NCI-H1048 (cell line): ENCODE data around the gene RPUSD1.

Source experiments
- DNase-seq: peaks from one replicate; lab custom pipeline; 2025; lab: John Stamatoyannopoulos, UW

RPUSD1 gene

GRCh38 chr16:799111-799947, 11.1 kb upstream of the RPUSD1 start:
- no peak for DNase-seq

- DNase-seq: no peak
Observed at GRCh38 chr16:798666-799065, 10.5 kb upstream of the RPUSD1 start.

GRCh38 chr16:797686-798085, 9.5 kb upstream of the RPUSD1 start:
- no peak for DNase-seq

- no peak for DNase-seq
Observed at GRCh38 chr16:797120-797420, 8.9 kb upstream of the RPUSD1 start.

- DNase-seq: no peak
Observed at GRCh38 chr16:796296-797119, 8.3 kb upstream of the RPUSD1 start.

GRCh38 chr16:795580-796229, 7.5 kb upstream of the RPUSD1 start:
- no peak for DNase-seq

- no peak for DNase-seq
Observed at GRCh38 chr16:794853-795466, 6.8 kb upstream of the RPUSD1 start.

- DNase-seq: no peak
Observed at GRCh38 chr16:794091-794822, 6.1 kb upstream of the RPUSD1 start.

GRCh38 chr16:793414-793813, 5.2 kb upstream of the RPUSD1 start:
- DNase-seq: no peak

GRCh38 chr16:792221-792995, 4.2 kb upstream of the RPUSD1 start:
- DNase-seq: no peak

- no peak for DNase-seq
Observed at GRCh38 chr16:791131-791530, 3.0 kb upstream of the RPUSD1 start.

GRCh38 chr16:790086-790485, 1.9 kb upstream of the RPUSD1 start:
- DNase-seq: no peak

- DNase-seq: no peak
Observed at GRCh38 chr16:789191-789850, 1.1 kb upstream of the RPUSD1 start.

GRCh38 chr16:788399-789126, 382 bp upstream of the RPUSD1 start, which contains the start of gene CHTF18:
Gene CHTF18, plus strand, starts transcription at chr16:788620. Its CDS starts 65 bp downstream, at chr16:788685.
- peak; percentile 50 for DNase-seq

- no peak for DNase-seq
Observed at GRCh38 chr16:787321-787966, 737 bp downstream of the RPUSD1 start.

- no peak for DNase-seq
Observed at GRCh38 chr16:785563-786535, 2.3 kb downstream of the RPUSD1 start.

- DNase-seq: no peak
Observed at GRCh38 chr16:784431-784830, 3.8 kb downstream of the RPUSD1 start.
